Measurements from ENCODE around the gene TBX19. TPM values are rescaled to one million over a fixed set of nuclear protein-coding genes. Genes with fewer than 3 reads are reported as not detected.

The TBX19 gene
- total and polyA plus RNA-seq, 5 donors = 0.52 to 0.89 (median 0.66) TPM

DNA sequence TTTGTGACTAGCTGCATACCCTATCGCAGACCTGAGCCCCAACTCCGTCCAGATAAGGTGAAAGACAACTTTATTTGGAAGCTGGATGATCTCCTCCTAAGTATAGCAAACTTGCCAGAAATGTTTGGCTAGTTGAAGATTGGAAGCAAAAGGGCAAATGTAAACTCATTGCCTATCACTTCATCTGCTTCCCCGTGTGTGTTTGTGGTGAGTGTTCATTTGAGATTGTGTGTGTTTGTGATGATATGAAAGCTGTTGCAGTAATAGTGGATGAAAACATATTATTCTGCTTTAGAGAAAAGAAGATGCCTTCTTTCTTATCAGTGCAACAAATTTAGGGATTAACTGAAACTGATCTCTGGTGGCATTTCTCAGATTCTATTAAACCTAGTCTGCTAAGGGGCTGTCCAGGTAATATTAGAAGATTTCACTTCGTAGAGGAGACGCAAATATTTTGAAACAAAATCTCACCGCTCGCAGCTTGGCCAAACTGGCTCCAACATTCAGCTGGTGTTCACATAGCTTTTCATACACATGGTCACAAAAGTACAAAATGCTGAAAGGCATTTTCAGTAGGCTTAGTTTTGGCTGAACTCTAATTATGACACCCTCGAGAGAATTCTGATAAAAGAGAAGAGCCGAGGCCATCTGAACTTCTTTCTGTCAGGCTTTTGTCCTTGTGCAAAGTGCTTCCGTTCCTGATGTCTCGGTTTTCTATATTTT is 1.1 kb downstream of the TBX19 start:
- intact Hi-C loops (cut with DNase I) = no loop called here
- H3K27ac ChIP-seq (ENCODE audit: low read length) = no peak overlapping the region
- WGBS = 63% methylated on average over 11 of the region's 11 CpGs
- H3K4me3 ChIP-seq (ENCODE audit: low read length) = no peak overlapping the region
- H3K27me3 ChIP-seq (ENCODE audit: control insufficient read depth, insufficient read depth) = no peaks in the 10 kb centered on the region
- ATAC-seq = no peak
- no peak for DNase-seq
- no peaks in the 10 kb centered on the region for H3K9me3 ChIP-seq (ENCODE audit: control insufficient read depth, low read length)
- H3K4me1 ChIP-seq (ENCODE audit: control insufficient read depth, insufficient read depth, low read length) = no peaks in the 10 kb centered on the region

DNA sequence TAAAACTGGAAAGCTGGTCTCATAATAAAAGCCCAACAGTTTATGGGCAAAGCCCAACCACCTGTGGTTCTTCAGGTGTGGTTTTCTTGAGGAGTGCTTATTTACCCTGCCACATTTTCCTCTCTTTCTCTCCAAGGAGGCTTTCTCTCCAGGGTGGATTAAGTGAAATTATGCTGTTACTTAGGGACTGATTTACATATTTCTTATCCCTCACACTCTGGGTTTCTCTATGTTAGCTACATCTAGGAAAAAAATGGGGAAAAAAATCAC is 4.8 kb downstream of the TBX19 start:
- no peak for DNase-seq
- no peaks in the 10 kb centered on the region for H3K9me3 ChIP-seq (ENCODE audit: control insufficient read depth, low read length)
- H3K4me1 ChIP-seq (ENCODE audit: control insufficient read depth, insufficient read depth, low read length) = no peaks in the 10 kb centered on the region
- intact Hi-C loops (cut with DNase I) = no loop called here
- no peak for ATAC-seq
- no peak overlapping the region for H3K27ac ChIP-seq (ENCODE audit: low read length)
- H3K27me3 ChIP-seq (ENCODE audit: control insufficient read depth, insufficient read depth) = no peaks in the 10 kb centered on the region
- H3K4me3 ChIP-seq (ENCODE audit: low read length) = no peak overlapping the region

DNA sequence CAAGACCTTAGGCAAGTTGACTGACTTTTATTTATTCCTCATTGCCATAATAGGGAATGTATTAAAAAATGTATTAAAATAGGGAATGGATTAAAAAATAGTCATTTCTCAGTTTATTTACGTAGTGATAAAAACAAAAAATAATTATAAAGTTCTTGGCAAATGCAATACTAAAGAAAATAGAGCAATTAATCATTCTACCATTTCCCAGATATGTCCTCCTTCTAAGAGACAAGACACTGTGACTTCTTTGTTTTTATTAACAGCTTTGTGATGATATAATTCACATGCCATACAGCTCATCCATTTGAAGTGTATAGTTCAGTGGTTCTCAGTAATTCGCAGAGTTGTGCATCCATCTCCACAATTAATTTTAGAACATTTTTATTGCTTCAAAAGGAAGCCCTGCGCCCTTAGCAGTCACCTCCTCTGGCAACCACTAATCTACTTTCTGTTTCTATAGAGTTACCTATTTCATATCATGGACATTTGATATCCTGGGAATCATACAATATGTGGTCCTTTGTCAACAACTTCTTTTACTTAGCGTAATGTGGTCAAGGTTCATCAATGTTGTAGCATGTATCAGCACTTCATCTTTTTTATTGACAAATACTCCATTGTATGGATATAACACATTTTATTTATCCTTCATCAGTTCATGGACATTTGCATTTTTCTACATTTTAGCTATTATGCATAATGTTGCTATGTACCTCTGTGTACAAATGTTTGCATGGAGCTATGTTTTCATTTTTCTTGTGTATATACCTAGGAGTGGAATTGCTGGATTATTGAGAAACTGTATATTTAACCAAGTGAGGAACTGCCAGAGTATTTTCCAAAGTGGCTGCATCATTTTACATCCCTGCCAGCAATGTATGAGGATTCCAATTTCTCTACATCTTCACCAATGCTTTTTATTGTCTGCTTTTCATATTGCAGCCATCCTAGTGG is 5.6 kb downstream of the TBX19 start:
- Histone ChIP-seq H3K27me3 (ENCODE audit: control insufficient read depth, insufficient read depth) (no peaks in the 10 kb centered on the region), H3K4me3 (ENCODE audit: low read length) (no peak overlapping the region), H3K9me3 (ENCODE audit: control insufficient read depth, low read length) (no peaks in the 10 kb centered on the region), H3K4me1 (ENCODE audit: control insufficient read depth, insufficient read depth, low read length) (no peaks in the 10 kb centered on the region), H3K27ac (ENCODE audit: low read length) (no peak overlapping the region)
- no peak for DNase-seq
- no peak for ATAC-seq
- 90% methylated on average over 4 of the region's 4 CpGs for WGBS
- intact Hi-C loops (cut with DNase I) = no loop called here

DNA sequence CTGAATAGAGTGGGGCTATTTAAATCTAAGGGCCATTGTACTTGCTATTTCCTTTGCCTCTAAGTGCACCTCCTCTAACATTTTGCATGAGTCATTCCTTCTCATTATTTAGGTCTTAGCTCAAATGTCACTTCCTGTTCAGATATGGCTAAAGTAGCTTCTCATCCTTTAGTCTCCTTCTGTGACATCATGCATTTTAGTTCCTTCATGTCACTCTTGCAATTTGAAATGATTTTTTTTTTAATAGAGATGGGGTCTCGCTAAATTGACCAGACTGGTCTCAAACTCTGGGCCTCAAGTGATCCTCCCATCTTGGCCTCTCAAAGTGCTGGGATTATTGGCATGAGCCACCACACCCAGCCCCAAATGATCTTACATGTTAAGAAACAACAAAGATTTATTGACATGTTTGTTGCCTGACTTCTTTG is 6.6 kb downstream of the TBX19 start:
- 96% methylated on average over 1 of the region's 1 CpG for WGBS
- ATAC-seq = no peak
- H3K9me3 ChIP-seq (ENCODE audit: control insufficient read depth, low read length) = no peaks in the 10 kb centered on the region

DNA sequence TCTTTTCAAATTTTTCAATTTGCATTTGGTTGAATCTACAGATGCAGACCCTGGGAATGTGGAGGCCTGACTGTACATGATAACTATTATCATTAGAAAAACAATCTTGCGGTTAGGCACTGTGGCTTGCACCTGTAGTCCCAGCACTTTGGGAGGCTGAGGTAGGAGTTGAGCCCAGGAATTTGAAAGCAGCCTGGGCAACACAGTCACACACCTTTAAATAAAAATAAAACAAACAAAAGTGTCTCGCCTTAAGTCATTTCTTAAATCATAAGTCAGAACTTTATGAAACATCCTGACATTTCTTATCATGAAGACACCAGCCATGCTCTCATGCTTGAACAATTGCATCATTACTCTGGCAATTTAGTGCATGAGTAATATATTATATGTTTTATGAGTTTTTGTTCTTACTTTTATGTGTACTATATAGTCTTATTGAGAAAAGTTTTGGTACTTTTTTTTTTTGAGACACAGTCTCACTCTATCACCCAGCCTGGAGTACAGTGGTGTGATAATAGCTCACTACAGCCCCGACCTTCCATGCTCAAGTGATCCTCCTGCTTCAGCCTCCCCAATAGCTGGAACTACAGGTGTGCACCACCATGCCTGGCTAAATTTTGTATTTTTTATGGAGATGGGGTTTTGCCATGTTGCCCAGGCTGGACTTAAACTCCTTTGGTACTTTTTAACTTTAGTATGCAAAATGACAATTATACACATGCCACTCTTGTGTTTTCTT is 7.8 kb downstream of the TBX19 start:
- WGBS = 74% methylated on average over 3 of the region's 3 CpGs
- H3K27me3 ChIP-seq (ENCODE audit: control insufficient read depth, insufficient read depth) = no peaks in the 10 kb centered on the region
- no peak overlapping the region for H3K4me3 ChIP-seq (ENCODE audit: low read length)
- no peak for DNase-seq
- no peaks in the 10 kb centered on the region for H3K4me1 ChIP-seq (ENCODE audit: control insufficient read depth, insufficient read depth, low read length)
- H3K9me3 ChIP-seq (ENCODE audit: control insufficient read depth, low read length) = no peaks in the 10 kb centered on the region
- intact Hi-C loops (cut with DNase I) = no loop called here
- no peak overlapping the region for H3K27ac ChIP-seq (ENCODE audit: low read length)
- no peak for ATAC-seq

More for the DNA sequence above, 6.6 kb downstream of the TBX19 start:
- no peak overlapping the region for H3K27ac ChIP-seq (ENCODE audit: low read length)
- no peaks in the 10 kb centered on the region for H3K27me3 ChIP-seq (ENCODE audit: control insufficient read depth, insufficient read depth)
- no peak overlapping the region for H3K4me3 ChIP-seq (ENCODE audit: low read length)
- intact Hi-C loops (cut with DNase I) = no loop called here
- H3K4me1 ChIP-seq (ENCODE audit: control insufficient read depth, insufficient read depth, low read length) = no peaks in the 10 kb centered on the region
- no peak for DNase-seq

DNA sequence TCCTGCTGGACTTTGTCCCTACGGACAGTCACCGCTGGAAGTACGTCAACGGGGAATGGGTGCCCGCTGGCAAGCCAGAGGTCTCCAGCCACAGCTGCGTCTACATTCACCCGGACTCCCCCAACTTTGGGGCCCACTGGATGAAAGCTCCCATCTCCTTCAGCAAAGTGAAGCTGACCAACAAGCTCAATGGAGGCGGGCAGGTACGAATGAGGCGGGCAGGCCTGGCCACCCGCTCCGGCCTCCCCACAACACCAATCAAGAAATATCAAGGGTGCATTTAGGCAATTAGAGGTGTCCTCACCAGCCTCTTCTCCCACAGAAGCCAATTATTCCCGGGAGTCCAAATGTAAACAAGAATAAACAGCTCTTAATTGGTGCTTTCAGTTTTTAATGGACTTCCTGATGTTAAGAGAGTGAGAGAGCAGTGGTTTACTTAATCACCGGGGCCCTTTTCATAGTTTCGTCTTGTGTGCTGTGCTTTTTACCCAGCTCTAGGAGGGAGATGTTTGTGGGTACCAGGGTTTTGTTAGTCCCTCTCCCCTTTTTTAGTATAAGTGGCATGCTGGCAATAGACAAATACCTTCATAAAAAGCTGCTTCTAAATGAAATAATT is 10.7 kb downstream of the TBX19 start:
- no peak for ATAC-seq
- no peak overlapping the region for H3K4me3 ChIP-seq (ENCODE audit: low read length)
- no peak for DNase-seq
- no peak overlapping the region for H3K27ac ChIP-seq (ENCODE audit: low read length)
- intact Hi-C loops (cut with DNase I) = no loop called here
- no peaks in the 10 kb centered on the region for H3K4me1 ChIP-seq (ENCODE audit: control insufficient read depth, insufficient read depth, low read length)
- H3K27me3 ChIP-seq (ENCODE audit: control insufficient read depth, insufficient read depth) = no peaks in the 10 kb centered on the region
- WGBS = 93% methylated on average over 15 of the region's 15 CpGs
- H3K9me3 ChIP-seq (ENCODE audit: control insufficient read depth, low read length) = no peaks in the 10 kb centered on the region

DNA sequence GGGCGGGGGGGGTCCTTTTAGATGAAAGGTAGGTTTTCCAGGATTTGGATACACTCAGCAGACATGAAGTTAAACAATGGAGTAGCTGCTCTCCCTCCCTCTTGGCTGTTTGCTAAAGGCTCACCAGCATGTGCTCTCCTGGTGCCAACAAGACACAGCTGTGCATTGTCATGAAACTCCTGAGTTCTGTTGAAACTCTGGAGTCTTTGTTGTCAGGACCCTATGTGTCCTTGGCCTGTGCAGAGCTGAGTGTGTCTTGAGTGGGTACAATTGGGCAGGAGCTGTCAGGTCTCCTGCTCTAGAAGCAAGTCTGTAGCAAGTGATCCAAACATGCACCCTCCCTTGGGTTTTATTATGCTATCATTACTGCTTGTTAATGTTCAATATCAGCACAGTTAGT is 12.7 kb downstream of the TBX19 start:
- Histone ChIP-seq H3K9me3 (ENCODE audit: control insufficient read depth, low read length) (no peaks in the 10 kb centered on the region), H3K4me1 (ENCODE audit: control insufficient read depth, insufficient read depth, low read length) (no peaks in the 10 kb centered on the region), H3K4me3 (ENCODE audit: low read length) (no peak overlapping the region), H3K27me3 (ENCODE audit: control insufficient read depth, insufficient read depth) (no peaks in the 10 kb centered on the region), H3K27ac (ENCODE audit: low read length) (no peak overlapping the region)
- DNase-seq (no peak), ATAC-seq (no peak)
- intact Hi-C loops (cut with DNase I) = no loop called here
- 88% methylated on average over 1 of the region's 1 CpG for WGBS

DNA sequence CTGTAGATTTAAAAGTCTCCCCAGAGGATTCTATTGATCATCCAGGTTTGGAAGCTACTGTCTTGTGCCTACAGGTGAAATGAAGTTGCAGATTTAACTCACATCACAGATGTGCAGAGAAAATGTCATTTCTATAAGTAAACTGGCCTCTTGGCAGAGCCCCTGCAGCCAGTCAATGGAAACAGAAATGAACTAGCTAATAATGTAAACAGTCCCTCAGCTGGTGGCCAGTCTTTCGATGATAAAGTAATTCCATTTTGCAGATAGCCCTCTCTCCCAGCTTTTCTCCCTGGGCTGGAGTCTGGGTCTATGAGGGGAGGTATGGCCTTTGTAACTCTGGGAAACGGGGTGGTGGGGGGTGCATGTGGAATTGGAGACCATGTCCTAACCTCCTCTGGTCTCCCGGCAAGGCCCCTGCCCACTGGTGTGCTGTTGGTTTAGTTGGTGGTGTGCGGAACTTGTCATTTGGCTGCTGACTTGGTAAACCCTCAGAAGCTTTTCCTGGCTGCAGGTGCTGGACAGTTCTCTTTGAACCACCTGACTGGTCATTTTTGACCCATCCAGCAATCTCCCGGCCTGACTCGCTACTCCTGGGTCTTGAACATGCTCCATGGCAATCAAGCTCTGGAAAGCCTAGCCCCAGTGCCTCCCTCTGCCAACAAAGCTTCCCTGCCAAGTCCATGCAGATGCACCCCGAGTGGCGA is 14.9 kb downstream of the TBX19 start:
- no peak overlapping the region for H3K4me3 ChIP-seq (ENCODE audit: low read length)
- intact Hi-C loops (cut with DNase I) = no loop called here
- no peaks in the 10 kb centered on the region for H3K4me1 ChIP-seq (ENCODE audit: control insufficient read depth, insufficient read depth, low read length)
- 88% methylated on average over 8 of the region's 8 CpGs for WGBS
- H3K27me3 ChIP-seq (ENCODE audit: control insufficient read depth, insufficient read depth) = no peaks in the 10 kb centered on the region
- ATAC-seq (no peak), DNase-seq (no peak)
- H3K27ac ChIP-seq (ENCODE audit: low read length) = no peak overlapping the region
- H3K9me3 ChIP-seq (ENCODE audit: control insufficient read depth, low read length) = no peaks in the 10 kb centered on the region

DNA sequence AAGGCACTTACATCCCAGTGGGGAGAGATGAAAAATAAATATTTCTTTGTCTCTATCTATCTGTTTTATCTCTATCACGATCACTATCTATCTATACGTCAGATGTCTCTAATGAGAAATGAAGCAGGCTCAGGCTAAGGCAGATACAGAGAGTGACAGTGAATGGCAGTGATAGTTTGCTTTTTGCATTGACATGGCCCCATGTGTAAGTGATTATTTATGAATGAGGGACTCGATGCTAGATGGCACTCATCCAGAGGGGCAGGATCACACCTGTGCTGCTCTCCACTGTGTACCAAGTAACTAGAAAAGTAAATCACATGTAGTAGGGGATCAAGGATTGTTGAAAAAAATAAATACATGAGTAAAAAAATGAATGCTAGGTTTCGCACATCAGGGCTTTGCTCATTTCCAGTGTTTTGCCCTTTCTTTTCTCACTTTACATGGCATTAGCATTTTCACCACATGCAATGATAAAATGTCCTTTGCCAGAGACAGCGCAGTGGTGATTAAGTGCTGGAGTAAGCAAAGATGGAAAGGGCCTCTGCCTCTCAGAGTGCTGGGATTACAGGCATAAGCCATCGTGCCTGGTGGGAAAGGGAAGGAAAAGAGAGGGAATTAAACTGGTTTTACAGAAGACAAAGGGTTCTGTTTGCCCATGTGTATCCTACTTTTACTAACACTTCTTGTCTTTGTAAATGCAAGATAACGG is 16.5 kb downstream of the TBX19 start:
- intact Hi-C loops (cut with DNase I) = no loop called here
- no peak for ATAC-seq
- WGBS = 88% methylated on average over 7 of the region's 7 CpGs

DNA sequence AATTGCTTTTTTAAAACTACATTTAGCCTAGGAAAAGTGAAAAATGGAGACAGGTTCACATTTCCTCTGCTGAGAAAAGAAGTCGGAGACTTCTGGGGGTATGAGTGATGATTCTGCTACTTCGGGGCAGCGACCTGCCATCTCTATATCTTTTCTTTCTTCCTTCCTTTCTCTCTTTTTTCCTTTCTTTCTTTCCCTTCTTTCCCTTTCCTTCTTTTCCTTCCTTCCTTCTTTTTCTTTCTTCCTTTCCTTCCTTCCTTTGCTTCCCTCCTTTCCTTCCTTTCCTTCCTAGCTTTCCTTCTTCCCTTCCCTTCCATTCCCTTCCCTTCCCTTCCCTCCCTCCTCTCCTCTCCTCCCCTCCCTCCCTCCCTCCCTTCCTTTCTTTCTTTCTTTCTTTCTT is 17.8 kb downstream of the TBX19 start:
- intact Hi-C loops (cut with DNase I) = no loop called here
- ATAC-seq = no peak
- Histone ChIP-seq H3K4me3 (ENCODE audit: low read length) (no peak overlapping the region), H3K4me1 (ENCODE audit: control insufficient read depth, insufficient read depth, low read length) (no peaks in the 10 kb centered on the region), H3K9me3 (ENCODE audit: control insufficient read depth, low read length) (no peaks in the 10 kb centered on the region), H3K27ac (ENCODE audit: low read length) (no peak overlapping the region), H3K27me3 (ENCODE audit: control insufficient read depth, insufficient read depth) (no peaks in the 10 kb centered on the region)
- 95% methylated on average over 3 of the region's 3 CpGs for WGBS
- no peak for DNase-seq

More for the DNA sequence above, 16.5 kb downstream of the TBX19 start:
- H3K4me3 ChIP-seq (ENCODE audit: low read length) = no peak overlapping the region
- no peak for DNase-seq
- H3K4me1 ChIP-seq (ENCODE audit: control insufficient read depth, insufficient read depth, low read length) = no peaks in the 10 kb centered on the region
- no peaks in the 10 kb centered on the region for H3K9me3 ChIP-seq (ENCODE audit: control insufficient read depth, low read length)
- H3K27me3 ChIP-seq (ENCODE audit: control insufficient read depth, insufficient read depth) = no peaks in the 10 kb centered on the region
- H3K27ac ChIP-seq (ENCODE audit: low read length) = no peak overlapping the region

Measured in right cardiac atrium (tissue), 5 donors.